Peyer's patch (tissue), 4 donors: ENCODE results near the gene SMNDC1.

ENCODE experiments used
- CTCF ChIP-seq, 6 experiments: fragments of 450-650 bp in 4 of 6; fragments of 200-600 bp in 2 of 6; sonication (generic) in 1 of 6; IDR thresholded peaks; one replicate each; pipeline ENCODE4 v1.5.1; 2017 to 2019; ENCODE audit warnings: antibody characterized with exemption in 6 of 6, mild to moderate bottlenecking in 3 of 6, moderate library complexity in 1 of 6
- POLR2A ChIP-seq, 2 donors: fragments of 450-650 bp; IDR thresholded peaks; one replicate each; pipeline ENCODE4 v1.5.1; 2017; ENCODE audit warnings: antibody characterized with exemption in 2 of 2, mild to moderate bottlenecking in 2 of 2, moderate library complexity in 2 of 2

GRCh38 chr10:110241407-110241806 is 63.3 kb downstream of the SMNDC1 start:
- TF ChIP-seq CTCF (IDR thresholded peaks at IDR 0.05) (no peak), POLR2A (IDR thresholded peaks at IDR 0.05) (no peak)
